Activated CD4-positive, CD25-positive, alpha-beta regulatory T cell treated with anti-CD3 and anti-CD28 coated beads, Interleukin-2, amount 50 U/mL, for 24 hours (primary cell): ENCODE measurements around the gene ZNF224.
"Not testable (repeated sequence)": the region's sequence is repeated elsewhere in the genome, so short reads cannot be mapped to it uniquely, and the experiment has no call there.

Experiments
- ATAC-seq, 2 donors: fragments of 150-1000 bp; cut with Tn5 transposase; one replicate each; pipeline ENCODE4 v1.10.0; 2021; ENCODE audit warnings: mild to moderate bottlenecking in 1 of 2, moderate library complexity in 1 of 2

The ZNF224 gene

GRCh38 chr19:44093931-44094765 is at the start of gene ZNF224:
TSS of gene ZNF224 (plus strand) at chr19:44094361. CDS start at chr19:44097874, 3,513 bp downstream.
- peak; percentile 92 to 94 for ATAC-seq

- ATAC-seq, result peak; percentile 54 to 60
These were observed 43.2 kb upstream of the ZNF224 start for GRCh38 chr19:44050740-44051649.

- peak; percentile 91 to 93 for ATAC-seq
These were observed 42.3 kb upstream of the ZNF224 start, which contains the start of gene ZNF223 for GRCh38 chr19:44051650-44052402. TSS of gene ZNF223 (plus strand) at chr19:44052036. CDS start at chr19:44055177, 3,141 bp downstream.

GRCh38 chr19:44055870-44056269 is 38.3 kb upstream of the ZNF224 start:
- no peak for ATAC-seq

GRCh38 chr19:44059229-44059628 is 34.9 kb upstream of the ZNF224 start:
- ATAC-seq, result no peak

- ATAC-seq, result no peak
These were observed 33.1 kb upstream of the ZNF224 start for GRCh38 chr19:44061038-44061437.

GRCh38 chr19:44066305-44066704 is 27.9 kb upstream of the ZNF224 start:
- ATAC-seq, result no peak

- no peak for ATAC-seq
These were observed 24.7 kb upstream of the ZNF224 start for GRCh38 chr19:44069415-44069814.

- ATAC-seq, result peak; percentile 99 to 100
These were observed 22.2 kb upstream of the ZNF224 start, which contains the start of gene ZNF284 for GRCh38 chr19:44071824-44072542. TSS of gene ZNF284 (plus strand) at chr19:44072159. CDS start at chr19:44076390, 4,231 bp downstream.

- no peak for ATAC-seq
These were observed 21.4 kb upstream of the ZNF224 start for GRCh38 chr19:44072543-44073401.

- ATAC-seq, result no peak
These were observed 17.8 kb upstream of the ZNF224 start for GRCh38 chr19:44076325-44076724.

GRCh38 chr19:44092108-44092507 is 2.1 kb upstream of the ZNF224 start:
- no peak for ATAC-seq

GRCh38 chr19:44107751-44108150 is 13.6 kb downstream of the ZNF224 start:
- no peak for ATAC-seq

GRCh38 chr19:44109458-44109857 is 15.3 kb downstream of the ZNF224 start:
- ATAC-seq, result no peak

GRCh38 chr19:44111910-44112463 is 17.8 kb downstream of the ZNF224 start:
- ATAC-seq, result no peak

- ATAC-seq, result no peak
These were observed 18.6 kb downstream of the ZNF224 start for GRCh38 chr19:44112802-44113137.

GRCh38 chr19:44113138-44113783 is 19.1 kb downstream of the ZNF224 start, which contains the start of gene ZNF225:
TSS of gene ZNF225 (plus strand) at chr19:44113399. CDS start at chr19:44115828, 2,429 bp downstream.
- ATAC-seq, result peak; percentile 98 to 100

- ATAC-seq, result no peak
These were observed 19.7 kb downstream of the ZNF224 start for GRCh38 chr19:44113784-44114390.

GRCh38 chr19:44121162-44121561 is 27.0 kb downstream of the ZNF224 start:
- not testable (repeated sequence) for ATAC-seq
